Urothelium cell line (cell line): ENCODE results near the gene SRPX2.
"Not testable (repeated sequence)": the region's sequence is repeated elsewhere in the genome, so short reads cannot be mapped to it uniquely, and the experiment has no call there.

Source experiments
- DNase-seq: peaks from one replicate; pipeline ENCODE4 v3.0.0; 2011; ENCODE audit warnings: low spot score, mixed read lengths
- FAIRE-seq: peaks from 2 replicates; lab custom pipeline; 2011; peaks lifted over from hg19 to GRCh38; lab: Jason Lieb, UNC

The SRPX2 gene

GRCh38 chrX:100695991-100696390 lies 52.0 kb downstream of the SRPX2 start:
- FAIRE-seq = no peak
- no peak for DNase-seq

- FAIRE-seq = no peak
- no peak for DNase-seq
Observed at GRCh38 chrX:100696699-100697351, 52.8 kb downstream of the SRPX2 start.

GRCh38 chrX:100698551-100698950 lies 54.6 kb downstream of the SRPX2 start:
- FAIRE-seq = no peak
- no peak for DNase-seq

- FAIRE-seq (no peak), DNase-seq (no peak)
Observed at GRCh38 chrX:100700809-100701208, 56.8 kb downstream of the SRPX2 start.

- no peak for FAIRE-seq
Observed at GRCh38 chrX:100704581-100705203, 60.7 kb downstream of the SRPX2 start.

GRCh38 chrX:100710816-100711215 lies 66.8 kb downstream of the SRPX2 start:
- DNase-seq = no peak
- FAIRE-seq = no peak

More at GRCh38 chrX:100704581-100705203, 60.7 kb downstream of the SRPX2 start:
- DNase-seq = no peak

- DNase-seq (no peak), FAIRE-seq (no peak)
Observed at GRCh38 chrX:100717363-100717762, 73.4 kb downstream of the SRPX2 start.

- no peak for FAIRE-seq
- DNase-seq = no peak
Observed at GRCh38 chrX:100719139-100719538, 75.1 kb downstream of the SRPX2 start.

- no peak for DNase-seq
Observed at GRCh38 chrX:100720301-100720700, 76.3 kb downstream of the SRPX2 start.

GRCh38 chrX:100721328-100721727 lies 77.3 kb downstream of the SRPX2 start:
- DNase-seq = no peak
- no peak for FAIRE-seq

More at GRCh38 chrX:100720301-100720700, 76.3 kb downstream of the SRPX2 start:
- FAIRE-seq = no peak

GRCh38 chrX:100724006-100724405 lies 80.0 kb downstream of the SRPX2 start:
- FAIRE-seq, DNase-seq: not testable (repeated sequence)
